BE2C (cell line): Measurements from ENCODE around the gene CLUH.

Source experiments
- DNase-seq: peaks from one replicate; pipeline ENCODE4 v3.0.0-alpha.2; 2020
- H3K27me3 ChIP-seq: fragments of 250-450 bp; sonication (Bioruptor Pico); 2 replicates; pipeline ENCODE4 v1.5.1; 2020; ENCODE audit warnings: mild to moderate bottlenecking
- H3K36me3 ChIP-seq: fragments of 250-450 bp; sonication (Bioruptor Pico); 2 replicates; pipeline ENCODE4 v1.5.1; 2020; ENCODE audit warnings: mild to moderate bottlenecking
- H3K4me1 ChIP-seq: fragments of 250-450 bp; sonication (Bioruptor Pico); 2 replicates; pipeline ENCODE4 v1.5.1; 2020
- H3K4me3 ChIP-seq: 2 replicates; pipeline ENCODE4 v1.5.1; 2011; ENCODE audit warnings: low read depth, low read length
- H3K9me3 ChIP-seq: fragments of 250-450 bp; sonication (Bioruptor Pico); 2 replicates; pipeline ENCODE4 v1.5.1; 2020
- CTCF ChIP-seq: IDR thresholded peaks from 2 replicates; pipeline ENCODE4 v1.5.1; 2012; ENCODE audit warnings: mild to moderate bottlenecking, low read depth, low read length

Gene CLUH

GRCh38 chr17:2749784-2750181, 38.2 kb upstream of the CLUH start:
- peak; percentile 80 for DNase-seq
- no peaks in the 10 kb centered on the region for H3K36me3 ChIP-seq
- H3K9me3 ChIP-seq, result no peaks in the 10 kb centered on the region
- H3K4me1 ChIP-seq, result no peaks in the 10 kb centered on the region
- H3K4me3 ChIP-seq, result peak overlapping the region; percentile 59
- TF ChIP-seq CTCF, result no peak
- H3K27me3 ChIP-seq, result no peaks in the 10 kb centered on the region

GRCh38 chr17:2749058-2749783, 37.7 kb upstream of the CLUH start, which contains the start of gene CCDC92B:
Gene CCDC92B (minus strand): TSS chr17:2749652. CDS start chr17:2735145, 14,507 bp downstream.
- Histone ChIP-seq H3K36me3 (no peaks in the 10 kb centered on the region), H3K27me3 (no peaks in the 10 kb centered on the region), H3K4me1 (no peaks in the 10 kb centered on the region), H3K4me3 (peak within 1 kb of the TSS; percentile 59), H3K9me3 (no peaks in the 10 kb centered on the region)
- peak; percentile 31 for DNase-seq
- TF ChIP-seq CTCF, result no peak

- H3K9me3 ChIP-seq, result no peaks in the 10 kb centered on the region
- no peaks in the 10 kb centered on the region for H3K4me1 ChIP-seq
- no peak overlapping the region for H3K4me3 ChIP-seq
- no peak for DNase-seq
- no peak for TF ChIP-seq CTCF
- H3K36me3 ChIP-seq, result no peaks in the 10 kb centered on the region
- H3K27me3 ChIP-seq, result no peaks in the 10 kb centered on the region
Observed at GRCh38 chr17:2745317-2746037, 33.9 kb upstream of the CLUH start.

GRCh38 chr17:2737693-2738092, 26.1 kb upstream of the CLUH start:
- TF ChIP-seq CTCF, result no peak
- H3K36me3 ChIP-seq, result no peaks in the 10 kb centered on the region
- no peaks in the 10 kb centered on the region for H3K4me1 ChIP-seq

GRCh38 chr17:2736956-2737355, 25.4 kb upstream of the CLUH start:
- TF ChIP-seq CTCF, result no peak
- DNase-seq, result peak; percentile 60

More at GRCh38 chr17:2737693-2738092, 26.1 kb upstream of the CLUH start:
- Histone ChIP-seq H3K4me3 (no peak overlapping the region), H3K9me3 (no peaks in the 10 kb centered on the region), H3K27me3 (no peaks in the 10 kb centered on the region)
- DNase-seq, result no peak

GRCh38 chr17:2735896-2736295, 24.3 kb upstream of the CLUH start:
- Histone ChIP-seq H3K4me3 (no peak overlapping the region), H3K4me1 (no peaks in the 10 kb centered on the region), H3K9me3 (no peaks in the 10 kb centered on the region), H3K27me3 (no peaks in the 10 kb centered on the region), H3K36me3 (no peaks in the 10 kb centered on the region)
- no peak for TF ChIP-seq CTCF
- no peak for DNase-seq

More at GRCh38 chr17:2736956-2737355, 25.4 kb upstream of the CLUH start:
- Histone ChIP-seq H3K27me3 (no peaks in the 10 kb centered on the region), H3K4me1 (no peaks in the 10 kb centered on the region), H3K36me3 (no peaks in the 10 kb centered on the region), H3K9me3 (no peaks in the 10 kb centered on the region), H3K4me3 (no peak overlapping the region)
